Ovary (tissue), 3 donors: ENCODE measurements around the gene RHOA.

Experiments used
- CTCF ChIP-seq, 3 donors: fragments of 450-650 bp in 2 of 3; fragments of 200-600 bp in 1 of 3; IDR thresholded peaks; one replicate each; pipeline versions ENCODE4 v1.5.1 to v1.8.0; 2016 to 2022; ENCODE audit warnings: antibody characterized with exemption in 3 of 3, mild to moderate bottlenecking in 1 of 3
- POLR2A ChIP-seq: fragments of 450-650 bp; IDR thresholded peaks from one replicate; pipeline ENCODE4 v1.6.1; 2017; ENCODE audit warnings: antibody characterized with exemption, mild to moderate bottlenecking, moderate library complexity
- donor health status: DM: no; HTN: no; CAD: no.

GRCh38 chr3:49460188-49460890, 48.6 kb upstream of the RHOA start:
- TF ChIP-seq POLR2A (no peak), CTCF (IDR thresholded peaks at IDR 0.05) (no peak)
